Suprapubic skin (tissue), 4 donors: Measurements from ENCODE around the gene CD48. TPM values are rescaled to one million over a fixed set of nuclear protein-coding genes. Genes with fewer than 3 reads are reported as not detected.

Experiments used
- DNase-seq, 2 donors: peaks; one replicate each; pipeline ENCODE4 v3.0.0-alpha.2; 2019; ENCODE audit warnings: low spot score in 2 of 2
- H3K27ac ChIP-seq: fragments of 200-600 bp; sonication (generic); one replicate; pipeline ENCODE4 v1.5.1; 2019
- H3K27me3 ChIP-seq: fragments of 200-600 bp; sonication (generic); one replicate; pipeline ENCODE4 v1.5.1; 2019
- H3K36me3 ChIP-seq: fragments of 200-600 bp; sonication (generic); one replicate; pipeline ENCODE4 v1.5.1; 2019
- H3K4me1 ChIP-seq: fragments of 200-600 bp; sonication (generic); one replicate; pipeline ENCODE4 v1.5.1; 2019
- H3K4me3 ChIP-seq: fragments of 200-600 bp; sonication (generic); one replicate; pipeline ENCODE4 v1.5.1; 2019; ENCODE audit warnings: mild to moderate bottlenecking
- H3K9me3 ChIP-seq: fragments of 200-600 bp; sonication (generic); one replicate; pipeline ENCODE4 v1.5.1; 2019
- CTCF ChIP-seq, 2 donors: fragments of 200-600 bp in 1 of 2; fragments of 450-650 bp in 1 of 2; sonication (generic) in 1 of 2; IDR thresholded peaks; one replicate each; pipeline ENCODE4 v1.5.1; 2016 to 2019; ENCODE audit warnings: antibody characterized with exemption in 2 of 2, mild to moderate bottlenecking in 1 of 2, moderate library complexity in 1 of 2
- EP300 ChIP-seq: sonication (generic); formaldehyde crosslinking; IDR thresholded peaks from one replicate; pipeline ENCODE4 v1.6.1; 2017; ENCODE audit warnings: antibody characterized with exemption
- POLR2A ChIP-seq, 2 donors: fragments of 450-650 bp; IDR thresholded peaks; one replicate each; pipeline ENCODE4 v1.6.1; 2017; ENCODE audit warnings: antibody characterized with exemption in 2 of 2, mild to moderate bottlenecking in 2 of 2, moderate library complexity in 2 of 2
- POLR2AphosphoS5 ChIP-seq, 3 donors: sonication (generic); formaldehyde crosslinking; IDR thresholded peaks; one replicate each; pipeline ENCODE4 v1.6.1; 2017; ENCODE audit warnings: antibody characterized with exemption in 3 of 3
- WGBS: methylation state at CpG from one replicate; pipeline ENCODE4 v1.1.5; 2018; 5-methylcytosine and 5-hydroxymethylcytosine counted together
- total RNA-seq, 4 donors: library from RNA; depleted of rRNA; stranded (reverse); fragments of >200 nt; gene quantifications; one replicate each; pipeline ENCODE4 v1.1.0, GENCODE V29; 2016

CD48 gene
- 1 to 10 TPM in 2 of 4 donors, under 1 TPM in 1, not detected in 1; 0.60 to 1.6 (median 1.0) TPM for total RNA-seq

GRCh38 chr1:160711602-160712311 lies at the start of gene CD48:
TSS of gene CD48 (minus strand) at chr1:160711822. CDS start at chr1:160711763, 59 bp downstream.
- DNase-seq: no peak
- H3K27ac ChIP-seq: no peak within 1 kb of the TSS
- peaks cover 3% of the 10 kb centered on the region for H3K4me1 ChIP-seq
- peaks cover 4% of the 10 kb centered on the region for H3K27me3 ChIP-seq
- no peaks in the 10 kb centered on the region for H3K36me3 ChIP-seq
- WGBS: 43% methylated on average over 9 of the region's 9 CpGs
- peak within 1 kb of the TSS; percentile 26 for H3K4me3 ChIP-seq
- TF ChIP-seq CTCF (IDR thresholded peaks at IDR 0.05): no peak
- TF ChIP-seq EP300: no peak
- TF ChIP-seq POLR2AphosphoS5 (IDR thresholded peaks at IDR 0.05): no peak
- TF ChIP-seq POLR2A (IDR thresholded peaks at IDR 0.05): no peak
- H3K9me3 ChIP-seq: no peaks in the 10 kb centered on the region

GRCh38 chr1:160761046-160761445 lies 49.4 kb upstream of the CD48 start:
- H3K9me3 ChIP-seq: no peaks in the 10 kb centered on the region

GRCh38 chr1:160759740-160760139 lies 48.1 kb upstream of the CD48 start:
- no peaks in the 10 kb centered on the region for H3K36me3 ChIP-seq
- no peak overlapping the region for H3K4me3 ChIP-seq
- no peaks in the 10 kb centered on the region for H3K27me3 ChIP-seq
- no peak overlapping the region for H3K27ac ChIP-seq
- TF ChIP-seq POLR2A (IDR thresholded peaks at IDR 0.05) (no peak), POLR2AphosphoS5 (IDR thresholded peaks at IDR 0.05) (no peak), CTCF (IDR thresholded peaks at IDR 0.05) (no peak), EP300 (no peak)
- no peaks in the 10 kb centered on the region for H3K4me1 ChIP-seq
- H3K9me3 ChIP-seq: no peaks in the 10 kb centered on the region
- DNase-seq: no peak

More at GRCh38 chr1:160761046-160761445, 49.4 kb upstream of the CD48 start:
- no peak for TF ChIP-seq EP300
- TF ChIP-seq CTCF (IDR thresholded peaks at IDR 0.05): no peak
- no peak for TF ChIP-seq POLR2A (IDR thresholded peaks at IDR 0.05)
- DNase-seq: no peak
- no peaks in the 10 kb centered on the region for H3K4me1 ChIP-seq
- no peak overlapping the region for H3K27ac ChIP-seq
- H3K27me3 ChIP-seq: no peaks in the 10 kb centered on the region
- no peaks in the 10 kb centered on the region for H3K36me3 ChIP-seq
- no peak overlapping the region for H3K4me3 ChIP-seq
- WGBS: 89% methylated on average over 4 of the region's 4 CpGs

- no peak overlapping the region for H3K4me3 ChIP-seq
- no peak for TF ChIP-seq POLR2A (IDR thresholded peaks at IDR 0.05)
- no peak for TF ChIP-seq EP300
- no peak for TF ChIP-seq CTCF (IDR thresholded peaks at IDR 0.05)
- TF ChIP-seq POLR2AphosphoS5 (IDR thresholded peaks at IDR 0.05): no peak
- 92% methylated on average over 2 of the region's 2 CpGs for WGBS
- no peak overlapping the region for H3K27ac ChIP-seq
- no peaks in the 10 kb centered on the region for H3K27me3 ChIP-seq
- DNase-seq: no peak
- H3K36me3 ChIP-seq: no peaks in the 10 kb centered on the region
- H3K9me3 ChIP-seq: no peaks in the 10 kb centered on the region
- no peaks in the 10 kb centered on the region for H3K4me1 ChIP-seq
These were observed 46.9 kb upstream of the CD48 start for GRCh38 chr1:160758521-160758920.

GRCh38 chr1:160756849-160757201 lies 45.2 kb upstream of the CD48 start:
- no peak for DNase-seq
- H3K27ac ChIP-seq: no peak overlapping the region

More at GRCh38 chr1:160756849-160757201, 45.2 kb upstream of the CD48 start:
- WGBS: 86% methylated on average over 2 of the region's 2 CpGs
- no peaks in the 10 kb centered on the region for H3K27me3 ChIP-seq
- no peaks in the 10 kb centered on the region for H3K36me3 ChIP-seq
- TF ChIP-seq POLR2AphosphoS5 (IDR thresholded peaks at IDR 0.05) (no peak), EP300 (no peak), CTCF (IDR thresholded peaks at IDR 0.05) (no peak)
- H3K4me1 ChIP-seq: no peaks in the 10 kb centered on the region
- no peak overlapping the region for H3K4me3 ChIP-seq
- H3K9me3 ChIP-seq: no peaks in the 10 kb centered on the region
